Thyroid gland (tissue), 4 donors: ENCODE data around the gene PCNX3. TPM values are rescaled to one million over a fixed set of nuclear protein-coding genes. Genes with fewer than 3 reads are reported as not detected.
"Not testable (repeated sequence)": the region's sequence is repeated elsewhere in the genome, so short reads cannot be mapped to it uniquely, and the experiment has no call there.

ENCODE experiments used
- DNase-seq, 2 donors: peaks; one replicate each; pipeline ENCODE4 v3.0.0-alpha.2; 2019
- H3K27ac ChIP-seq, 3 donors: fragments of 200-600 bp; sonication (generic); 1 replicate in 2 of 3; 2 replicates in 1 of 3; pipeline ENCODE4 v1.5.1; 2016 to 2019; ENCODE audit warnings: mild to moderate bottlenecking in 1 of 3, moderate library complexity in 1 of 3
- H3K27me3 ChIP-seq: fragments of 200-600 bp; sonication (generic); one replicate; pipeline ENCODE4 v1.5.1; 2019
- H3K36me3 ChIP-seq, 2 donors: fragments of 200-600 bp; sonication (generic); one replicate each; pipeline ENCODE4 v1.5.1; 2016 to 2019
- H3K4me1 ChIP-seq, 2 donors: fragments of 200-600 bp; sonication (generic); one replicate each; pipeline ENCODE4 v1.5.1; 2017 to 2019
- H3K4me3 ChIP-seq, 3 donors: fragments of 200-600 bp; sonication (generic); replicated peaks in 1 of 3; 1 replicate in 2 of 3; 2 replicates in 1 of 3; pipeline ENCODE4 v1.5.1; 2016; ENCODE audit warnings: mild to moderate bottlenecking in 1 of 3
- H3K9me3 ChIP-seq: fragments of 200-600 bp; sonication (generic); one replicate; pipeline ENCODE4 v1.5.1; 2017
- POLR2A ChIP-seq, 2 donors: fragments of 450-650 bp; IDR thresholded peaks; one replicate each; pipeline ENCODE4 v1.6.1; 2017; ENCODE audit warnings: antibody characterized with exemption in 2 of 2, mild to moderate bottlenecking in 2 of 2, moderate library complexity in 1 of 2
- WGBS, 2 donors: methylation state at CpG; one replicate each; pipeline ENCODE4 v1.1.5; 2017; 5-methylcytosine and 5-hydroxymethylcytosine counted together
- intact Hi-C: fragments of 100-400 bp; cut with DNase I; formaldehyde crosslinking; loops from one replicate; pipeline ENCODE4 v1.15.1; 2023
- total RNA-seq, 4 donors: library from RNA; depleted of rRNA; stranded (reverse); fragments of >200 nt; gene quantifications; one replicate each; pipeline ENCODE4 v1.2.3, GENCODE V29; 2016
- TF ChIP-seq, protein P1 (sequence below), 6 experiments: fragments of 200-600 bp in 3 of 6; fragments of 450-650 bp in 3 of 6; sonication (generic) in 3 of 6; IDR thresholded peaks; one replicate each; pipeline ENCODE4 v1.5.1; 2016 to 2019; ENCODE audit warnings: antibody characterized with exemption in 6 of 6, mild to moderate bottlenecking in 2 of 6, inconsistent platforms in 1 of 6, moderate library complexity in 1 of 6

Gene PCNX3
- total RNA-seq, 4 donors from 2014 or later = 18.9 to 54.2 (median 47.0) TPM

GRCh38 chr11:65663639-65664200 is 48.1 kb downstream of the PCNX3 start:
- Histone ChIP-seq H3K9me3 (no peaks in the 10 kb centered on the region), H3K4me3 (peak overlapping the region; percentile 32 to 88 (median 78)), H3K27ac (peak overlapping the region; percentile 92 to 96 (median 95)), H3K36me3 (peaks cover 17 to 20% of the 10 kb centered on the region in 2 donors), H3K4me1 (peaks cover 12 to 21% of the 10 kb centered on the region in 2 donors), H3K27me3 (no peaks in the 10 kb centered on the region)
- WGBS, 2 donors = 10 to 14% methylated on average over 9 of the region's 15 CpGs
- TF ChIP-seq, protein P1, sequence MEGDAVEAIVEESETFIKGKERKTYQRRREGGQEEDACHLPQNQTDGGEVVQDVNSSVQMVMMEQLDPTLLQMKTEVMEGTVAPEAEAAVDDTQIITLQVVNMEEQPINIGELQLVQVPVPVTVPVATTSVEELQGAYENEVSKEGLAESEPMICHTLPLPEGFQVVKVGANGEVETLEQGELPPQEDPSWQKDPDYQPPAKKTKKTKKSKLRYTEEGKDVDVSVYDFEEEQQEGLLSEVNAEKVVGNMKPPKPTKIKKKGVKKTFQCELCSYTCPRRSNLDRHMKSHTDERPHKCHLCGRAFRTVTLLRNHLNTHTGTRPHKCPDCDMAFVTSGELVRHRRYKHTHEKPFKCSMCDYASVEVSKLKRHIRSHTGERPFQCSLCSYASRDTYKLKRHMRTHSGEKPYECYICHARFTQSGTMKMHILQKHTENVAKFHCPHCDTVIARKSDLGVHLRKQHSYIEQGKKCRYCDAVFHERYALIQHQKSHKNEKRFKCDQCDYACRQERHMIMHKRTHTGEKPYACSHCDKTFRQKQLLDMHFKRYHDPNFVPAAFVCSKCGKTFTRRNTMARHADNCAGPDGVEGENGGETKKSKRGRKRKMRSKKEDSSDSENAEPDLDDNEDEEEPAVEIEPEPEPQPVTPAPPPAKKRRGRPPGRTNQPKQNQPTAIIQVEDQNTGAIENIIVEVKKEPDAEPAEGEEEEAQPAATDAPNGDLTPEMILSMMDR (IDR thresholded peaks at IDR 0.05) = no peak
- intact Hi-C loops = no loop called here
- DNase-seq = peak; percentile 33 to 47

DNA sequence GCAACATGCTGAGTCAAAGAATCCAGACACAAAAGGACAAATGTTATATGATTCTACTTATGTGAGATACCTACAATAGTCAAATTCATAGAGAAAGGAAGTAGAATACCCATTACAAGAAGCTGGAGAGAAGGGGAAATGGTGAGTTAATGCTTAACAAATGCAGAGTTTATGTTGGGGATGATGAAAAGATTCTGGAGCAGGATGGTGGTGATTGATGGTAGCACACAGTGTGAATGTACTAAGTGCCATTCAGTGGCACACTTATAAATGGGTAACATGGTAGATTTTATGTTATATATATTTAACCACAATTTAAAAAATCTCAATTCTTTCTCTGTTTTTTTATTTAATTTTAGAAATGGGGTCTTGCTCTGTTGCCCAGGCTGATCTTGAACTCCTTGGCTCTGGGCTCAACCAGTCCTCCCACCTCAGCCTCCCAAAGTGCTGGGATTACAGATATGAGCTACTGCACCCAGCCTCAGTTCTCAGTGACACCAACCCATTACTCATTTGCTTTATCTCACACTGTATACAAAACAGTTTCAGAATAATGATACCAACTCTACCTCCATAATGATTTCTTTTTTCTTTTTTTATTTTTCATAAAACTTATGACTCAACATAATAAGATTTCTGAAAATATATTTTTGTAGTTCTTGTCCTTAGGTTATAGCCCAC is 56.7 kb downstream of the PCNX3 start:
- no peak overlapping the region for H3K4me3 ChIP-seq
- intact Hi-C loops = no loop called here
- no peaks in the 10 kb centered on the region for H3K4me1 ChIP-seq
- H3K9me3 ChIP-seq = no peaks in the 10 kb centered on the region
- DNase-seq = no peak
- H3K27ac ChIP-seq = no peak overlapping the region
- no peaks in the 10 kb centered on the region for H3K36me3 ChIP-seq
- TF ChIP-seq POLR2A (IDR thresholded peaks at IDR 0.05) = no peak
- TF ChIP-seq, protein P1 (IDR thresholded peaks at IDR 0.05) = no peak
- H3K27me3 ChIP-seq = no peaks in the 10 kb centered on the region

DNA sequence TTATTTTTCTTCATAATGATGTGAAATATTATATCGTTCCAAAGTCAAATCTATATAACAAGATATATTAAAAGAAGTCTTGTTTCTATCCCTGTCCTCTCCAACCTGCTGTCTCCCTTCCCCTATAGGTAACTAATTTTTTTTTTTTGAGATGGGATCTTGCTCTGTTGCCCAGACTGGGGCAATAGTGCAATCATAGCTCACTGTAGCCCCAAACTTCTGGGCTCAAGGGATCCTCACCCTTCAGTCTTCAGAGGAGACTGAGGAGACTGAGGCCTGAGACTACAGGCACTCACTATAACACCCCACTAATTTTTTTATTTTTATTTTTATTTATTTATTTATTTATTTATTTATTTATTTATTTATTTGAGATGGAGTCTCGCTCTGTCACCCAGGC is 57.4 kb downstream of the PCNX3 start:
- Histone ChIP-seq H3K27me3 (no peaks in the 10 kb centered on the region), H3K36me3 (no peaks in the 10 kb centered on the region)

DNA sequence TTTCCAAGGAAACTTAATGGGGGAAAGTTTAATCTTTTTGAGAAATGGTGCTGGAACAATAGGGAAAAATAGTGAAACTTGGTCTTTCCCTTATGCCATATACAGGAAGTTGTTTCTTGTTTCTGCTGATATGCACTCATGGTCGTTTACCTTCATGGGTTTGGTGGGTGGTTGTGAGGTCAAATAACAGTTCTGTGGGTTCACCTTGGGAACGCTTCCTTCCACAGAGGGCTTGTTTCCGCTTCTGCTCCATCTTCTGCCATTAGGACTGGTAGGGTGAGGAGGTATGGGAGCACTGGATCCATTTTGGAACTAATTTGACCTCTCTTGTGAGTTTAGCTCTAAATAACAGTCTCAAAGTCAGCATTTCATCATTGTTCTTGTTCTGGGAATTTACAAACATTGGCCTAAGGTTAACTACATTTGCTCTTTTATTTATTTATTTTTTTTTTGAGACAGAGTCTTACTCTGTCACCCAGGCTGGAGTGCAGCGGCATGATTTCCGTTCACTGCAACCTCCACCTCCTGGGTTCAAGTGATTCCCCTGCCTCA is 64.7 kb downstream of the PCNX3 start:
- H3K9me3 ChIP-seq = no peaks in the 10 kb centered on the region
- no peak overlapping the region for H3K27ac ChIP-seq
- no peaks in the 10 kb centered on the region for H3K4me1 ChIP-seq
- intact Hi-C loops = no loop called here
- TF ChIP-seq, protein P1 (IDR thresholded peaks at IDR 0.05) = no peak
- no peak for TF ChIP-seq POLR2A (IDR thresholded peaks at IDR 0.05)
- WGBS, 2 donors = 84 to 89% methylated on average over 5 of the region's 5 CpGs
- no peaks in the 10 kb centered on the region for H3K36me3 ChIP-seq
- no peak overlapping the region for H3K4me3 ChIP-seq
- no peak for DNase-seq
- no peaks in the 10 kb centered on the region for H3K27me3 ChIP-seq

More for the DNA sequence above, 57.4 kb downstream of the PCNX3 start:
- Histone ChIP-seq H3K27ac (no peak overlapping the region), H3K9me3 (no peaks in the 10 kb centered on the region), H3K4me3 (no peak overlapping the region), H3K4me1 (no peaks in the 10 kb centered on the region)
- DNase-seq = no peak
- TF ChIP-seq POLR2A (IDR thresholded peaks at IDR 0.05) = no peak
- TF ChIP-seq, protein P1 (IDR thresholded peaks at IDR 0.05) = no peak
- WGBS, 2 donors = 94 to 96% methylated on average over 2 of the region's 2 CpGs
- intact Hi-C loops = no loop called here

- H3K27me3 ChIP-seq, H3K27ac ChIP-seq, H3K9me3 ChIP-seq, H3K4me1 ChIP-seq, H3K4me3 ChIP-seq, H3K36me3 ChIP-seq, DNase-seq, intact Hi-C loops: not testable (repeated sequence)
- WGBS, 2 donors = 85 to 93% methylated on average over 6 of the region's 6 CpGs
Observed at GRCh38 chr11:65683480-65683879, 67.9 kb downstream of the PCNX3 start.
